SK-N-SH (cell line): ENCODE results near the gene FRS3. TPM values are rescaled to one million over a fixed set of nuclear protein-coding genes. Genes with fewer than 3 reads are reported as not detected.

Source experiments
- CTCF ChIA-PET: fragments of 300-600, 350-600 bp; formaldehyde crosslinking; extraction: SDS; loops from one replicate; lab custom pipeline; 2021; lab: Yijun Ruan, JAX
- POLR2A ChIA-PET: fragments of 350-600 bp; sonication (Branson Sonifier 250); formaldehyde crosslinking; extraction: SDS; loops from one replicate; lab custom pipeline; 2020; ENCODE audit warnings: antibody characterized with exemption, inconsistent platforms; lab: Yijun Ruan, JAX
- DNase-seq: peaks from one replicate; pipeline ENCODE4 v3.0.0; 2012
- H2AFZ ChIP-seq: fragments of 200-600 bp; sonication (generic); 2 replicates; pipeline ENCODE4 v1.8.1; 2016; ENCODE audit warnings: antibody characterized with exemption, mild to moderate bottlenecking, low read depth
- H3F3A ChIP-seq: fragments of 200-600 bp; sonication (generic); replicated peaks from 2 replicates; pipeline ENCODE3; 2016; ENCODE audit warnings: antibody characterized with exemption, mild to moderate bottlenecking; ENCODE audit not compliant: insufficient read depth
- H3K27ac ChIP-seq, 2 experiments: fragments of 200-500 bp in 1 of 2; fragments of 200-600 bp in 1 of 2; sonication (Bioruptor generic) in 1 of 2; sonication (generic), shearing (Covaris generic) in 1 of 2; 2 replicates each; pipeline versions ENCODE4 v1.5.1 to v1.6.1; 2014 to 2016; ENCODE audit warnings: low read depth in 2 of 2, inconsistent platforms in 1 of 2, low read length in 1 of 2, mild to moderate bottlenecking in 1 of 2, mixed read lengths in 1 of 2
- H3K27me3 ChIP-seq: fragments of 200-600 bp; sonication (generic), shearing (Covaris generic); 2 replicates; pipeline ENCODE4 v1.6.1; 2016; ENCODE audit warnings: mixed run types; ENCODE audit not compliant: insufficient read depth
- H3K36me3 ChIP-seq, 2 experiments: fragments of 200-500 bp in 1 of 2; fragments of 200-600 bp in 1 of 2; sonication (Bioruptor generic) in 1 of 2; sonication (generic) in 1 of 2; replicated peaks in 1 of 2; 2 replicates each; pipeline versions ENCODE3 to v1.5.1; 2014 to 2016; ENCODE audit warnings: low read length in 1 of 2, mild to moderate bottlenecking in 1 of 2; ENCODE audit not compliant: insufficient read depth in 2 of 2, control insufficient read depth in 1 of 2
- H3K4me1 ChIP-seq, 2 experiments: fragments of 200-500 bp in 1 of 2; fragments of 200-600 bp in 1 of 2; sonication (Bioruptor generic) in 1 of 2; sonication (generic), shearing (Covaris generic) in 1 of 2; 2 replicates each; pipeline versions ENCODE4 v1.5.1 to v1.6.1; 2014 to 2016; ENCODE audit warnings: low read depth in 1 of 2, low read length in 1 of 2, mixed run types in 1 of 2; ENCODE audit not compliant: insufficient read depth in 2 of 2, control insufficient read depth in 1 of 2
- H3K4me2 ChIP-seq: fragments of 200-600 bp; sonication (generic), shearing (Covaris generic); 2 replicates; pipeline ENCODE4 v1.6.1; 2017; ENCODE audit warnings: mixed run types
- H3K4me3 ChIP-seq, 2 experiments: fragments of 200-500 bp in 1 of 2; fragments of 200-600 bp in 1 of 2; sonication (Bioruptor generic) in 1 of 2; sonication (generic), shearing (Covaris generic) in 1 of 2; 2 replicates each; pipeline versions ENCODE4 v1.5.1 to v1.8.1; 2014 to 2016; ENCODE audit warnings: low read depth in 2 of 2, inconsistent platforms in 1 of 2, low read length in 1 of 2, mild to moderate bottlenecking in 1 of 2, mixed read lengths in 1 of 2, moderate library complexity in 1 of 2
- H3K79me2 ChIP-seq: fragments of 200-600 bp; sonication (generic); 2 replicates; pipeline ENCODE4 v1.8.1; 2017; ENCODE audit warnings: mild to moderate bottlenecking; ENCODE audit not compliant: insufficient read depth
- H3K9ac ChIP-seq: fragments of 200-600 bp; sonication (generic); 2 replicates; pipeline ENCODE4 v1.6.1; 2017; ENCODE audit warnings: mixed run types
- H3K9me2 ChIP-seq: fragments of 200-600 bp; sonication (generic); 2 replicates; pipeline ENCODE4 v1.6.1; 2017; ENCODE audit warnings: mixed run types
- H3K9me3 ChIP-seq: fragments of 200-600 bp; sonication (generic); 2 replicates; pipeline ENCODE4 v1.6.1; 2017; ENCODE audit warnings: mixed run types, mild to moderate bottlenecking, moderate library complexity
- H4K20me1 ChIP-seq: fragments of 200-600 bp; sonication (generic); 2 replicates; pipeline ENCODE4 v1.6.1; 2017; ENCODE audit warnings: mild to moderate bottlenecking, mixed run types; ENCODE audit not compliant: insufficient read depth
- EP300 ChIP-seq, 2 experiments: IDR thresholded peaks; 2 replicates each; pipeline versions ENCODE4 v1.4.0 to v1.6.1; 2012; ENCODE audit warnings: borderline replicate concordance in 1 of 2, low read depth in 1 of 2, low read length in 1 of 2
- FOXM1 ChIP-seq: IDR thresholded peaks from 2 replicates; pipeline ENCODE4 v1.4.0; 2012; ENCODE audit warnings: low read depth, mild to moderate bottlenecking
- GABPA ChIP-seq: IDR thresholded peaks from 2 replicates; pipeline ENCODE4 v1.4.0; 2012; ENCODE audit warnings: low read depth, mild to moderate bottlenecking
- JUND ChIP-seq: IDR thresholded peaks from 2 replicates; pipeline ENCODE4 v1.4.0; 2012
- NFIC ChIP-seq: IDR thresholded peaks from 2 replicates; pipeline ENCODE4 v1.4.0; 2012; ENCODE audit warnings: borderline replicate concordance
- NRF1 ChIP-seq: IDR thresholded peaks from 2 replicates; pipeline ENCODE4 v1.6.1; 2012; ENCODE audit warnings: low read depth, mild to moderate bottlenecking, low read length
- RCOR1 ChIP-seq: fragments of 150-350 bp; IDR thresholded peaks from 2 replicates; pipeline ENCODE4 v1.6.1; 2017; ENCODE audit warnings: antibody characterized with exemption, low read length
- SIN3A ChIP-seq: IDR thresholded peaks from 2 replicates; pipeline ENCODE4 v1.6.1; 2012; ENCODE audit warnings: low read depth, mild to moderate bottlenecking, low read length, moderate library complexity, borderline replicate concordance
- TAF1 ChIP-seq: IDR thresholded peaks from 2 replicates; pipeline ENCODE4 v1.6.1; 2012; ENCODE audit warnings: low read depth, mild to moderate bottlenecking, low read length, moderate library complexity, borderline replicate concordance
- TCF12 ChIP-seq: IDR thresholded peaks from 2 replicates; pipeline ENCODE4 v1.4.0; 2012
- YY1 ChIP-seq: IDR thresholded peaks from 2 replicates; pipeline ENCODE4 v1.4.0; 2012; ENCODE audit warnings: low read depth, mild to moderate bottlenecking
- WGBS: methylation state at CpG from one replicate; pipeline ENCODE4 v1.1.6; 2017; ENCODE audit warnings: low lambda C conversion rate; 5-methylcytosine and 5-hydroxymethylcytosine counted together
- polyA plus RNA-seq, 3 experiments: library from polyadenylated mRNA; depleted of rRNA; stranded (reverse); fragments of >200 nt; gene quantifications; 2 replicates each; pipeline ENCODE4 v1.2.3, GENCODE V29; 2012
- TF ChIP-seq, protein P1 (sequence below): fragments of 200-600 bp; sonication (generic); IDR thresholded peaks from 2 replicates; pipeline ENCODE4 v1.6.1; 2017; ENCODE audit warnings: antibody characterized with exemption, mild to moderate bottlenecking, moderate library complexity
- TF ChIP-seq, protein P2 (sequence below): fragments of 150-350 bp; IDR thresholded peaks from 2 replicates; pipeline ENCODE4 v1.6.1; 2017; ENCODE audit warnings: antibody characterized with exemption, low read length, low read depth, borderline replicate concordance
- TF ChIP-seq, protein P3 (sequence below): IDR thresholded peaks from 2 replicates; pipeline ENCODE4 v1.4.0; 2012; ENCODE audit warnings: low read depth, borderline replicate concordance

Gene FRS3
- polyA plus RNA-seq, 1 of the 3 experiments (the other 2 are of a cell fraction): 8.6 TPM

DNA sequence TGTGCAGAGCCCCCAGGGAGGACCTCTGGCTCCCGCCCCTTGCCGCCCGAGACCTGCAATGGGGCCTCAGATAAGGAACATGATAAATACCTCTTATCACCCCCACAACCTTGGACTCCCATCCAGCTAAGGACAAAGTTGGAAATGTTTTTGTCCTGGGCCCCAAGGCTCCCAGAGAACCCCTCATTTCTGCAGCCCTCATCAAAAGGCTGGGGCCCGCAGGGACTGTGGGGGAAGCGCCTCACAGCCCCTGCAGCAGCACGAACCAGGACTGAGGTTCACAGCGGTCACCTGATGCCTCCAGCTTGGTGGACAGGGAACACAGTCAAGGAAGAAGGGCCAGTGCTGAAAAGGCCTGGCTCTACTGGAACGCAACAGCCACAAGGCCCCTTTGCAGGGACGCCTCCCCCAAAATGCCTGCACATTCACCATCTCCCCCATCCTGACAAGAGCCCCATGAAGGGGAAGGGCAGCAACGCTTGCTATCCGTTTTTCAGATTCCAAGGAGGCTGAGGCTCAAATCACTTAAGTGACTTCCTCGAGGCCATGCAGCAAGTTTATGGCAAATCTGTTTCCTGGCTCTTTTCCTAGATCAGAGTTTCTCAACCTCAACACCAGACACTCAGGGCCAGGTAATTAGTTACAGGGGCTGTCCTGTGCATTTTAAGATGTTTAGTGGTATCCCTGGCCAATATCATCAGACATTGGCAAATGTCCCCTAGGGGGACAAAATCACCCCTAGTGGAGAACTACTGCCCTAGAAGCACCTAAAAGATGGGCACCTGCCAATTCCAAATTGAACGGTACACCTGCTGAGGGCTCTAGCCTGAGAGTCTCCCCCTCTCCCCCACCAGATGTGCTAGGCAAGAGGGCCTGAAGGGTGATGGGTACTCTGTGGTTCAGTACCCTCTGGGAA lies 54.9 kb downstream of the FRS3 start:
- TF ChIP-seq, protein P1, sequence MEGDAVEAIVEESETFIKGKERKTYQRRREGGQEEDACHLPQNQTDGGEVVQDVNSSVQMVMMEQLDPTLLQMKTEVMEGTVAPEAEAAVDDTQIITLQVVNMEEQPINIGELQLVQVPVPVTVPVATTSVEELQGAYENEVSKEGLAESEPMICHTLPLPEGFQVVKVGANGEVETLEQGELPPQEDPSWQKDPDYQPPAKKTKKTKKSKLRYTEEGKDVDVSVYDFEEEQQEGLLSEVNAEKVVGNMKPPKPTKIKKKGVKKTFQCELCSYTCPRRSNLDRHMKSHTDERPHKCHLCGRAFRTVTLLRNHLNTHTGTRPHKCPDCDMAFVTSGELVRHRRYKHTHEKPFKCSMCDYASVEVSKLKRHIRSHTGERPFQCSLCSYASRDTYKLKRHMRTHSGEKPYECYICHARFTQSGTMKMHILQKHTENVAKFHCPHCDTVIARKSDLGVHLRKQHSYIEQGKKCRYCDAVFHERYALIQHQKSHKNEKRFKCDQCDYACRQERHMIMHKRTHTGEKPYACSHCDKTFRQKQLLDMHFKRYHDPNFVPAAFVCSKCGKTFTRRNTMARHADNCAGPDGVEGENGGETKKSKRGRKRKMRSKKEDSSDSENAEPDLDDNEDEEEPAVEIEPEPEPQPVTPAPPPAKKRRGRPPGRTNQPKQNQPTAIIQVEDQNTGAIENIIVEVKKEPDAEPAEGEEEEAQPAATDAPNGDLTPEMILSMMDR: peak; percentile 8; the same call in 1 of the 2 replicates
- TF ChIP-seq YY1: no peak
- Histone ChIP-seq H3K4me3 (no peak overlapping the region), H3K27ac (peak overlapping the region in 1 of 2 experiments; percentile 31; a peak in 1 of 4 replicates), H3F3A (no peaks in the 10 kb centered on the region), H3K9ac (no peak overlapping the region), H3K9me3 (no peaks in the 10 kb centered on the region), H3K9me2 (no peaks in the 10 kb centered on the region), H3K27me3 (no peaks in the 10 kb centered on the region), H4K20me1 (no peaks in the 10 kb centered on the region), H3K4me1 (peaks cover 19 to 34% of the 10 kb centered on the region in 2 experiments; a peak in 3 of 4 replicates), H2AFZ (no peak overlapping the region), H3K79me2 (peaks cover 45% of the 10 kb centered on the region), H3K4me2 (no peak overlapping the region), H3K36me3 (no peaks in the 10 kb centered on the region)
- no peak for DNase-seq
- POLR2A ChIA-PET: no interaction called here
- WGBS: 90% methylated on average over 10 of the region's 13 CpGs
- CTCF ChIA-PET: interaction anchor here (0.6 to 2.1 kb wide), 3 partner anchors 8 to 42 kb away, joined by 3 to 8 read pairs (median 7); no protein-coding TSS in a partner anchor

DNA sequence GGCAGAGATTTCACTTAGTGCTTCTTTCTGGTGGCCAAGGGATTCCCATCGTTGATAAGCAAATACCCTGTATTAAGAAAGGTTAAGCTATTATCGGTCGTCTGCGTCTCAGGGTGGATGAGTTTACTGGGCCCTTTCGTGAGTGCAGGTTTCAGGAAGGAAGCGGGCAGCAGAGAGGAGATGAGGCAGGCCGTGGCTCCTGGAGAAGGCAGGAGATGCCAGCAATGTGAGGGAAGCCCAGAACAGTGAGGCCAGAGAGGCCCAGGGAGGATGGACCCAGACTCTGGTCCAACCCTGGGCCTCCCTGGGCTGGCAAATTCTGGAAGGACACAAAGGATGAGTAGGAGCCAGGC lies 55.5 kb downstream of the FRS3 start:
- Histone ChIP-seq H3K36me3 (no peaks in the 10 kb centered on the region), H3K27me3 (no peaks in the 10 kb centered on the region), H4K20me1 (no peaks in the 10 kb centered on the region), H3K79me2 (peaks cover 39% of the 10 kb centered on the region), H3F3A (no peaks in the 10 kb centered on the region), H3K9me3 (no peaks in the 10 kb centered on the region), H2AFZ (no peak overlapping the region), H3K4me2 (no peak overlapping the region), H3K9me2 (no peaks in the 10 kb centered on the region), H3K27ac (peak overlapping the region in 1 of 2 experiments; percentile 51; a peak in 2 of 4 replicates), H3K4me3 (no peak overlapping the region), H3K9ac (no peak overlapping the region), H3K4me1 (peaks cover 14 to 28% of the 10 kb centered on the region in 2 experiments; a peak in 2 of 4 replicates)
- no peak for DNase-seq
- CTCF ChIA-PET: interaction anchor here (0.6 to 2.1 kb wide), 2 partner anchors 18 to 41 kb away, joined by 3 to 8 read pairs; no protein-coding TSS in a partner anchor
- WGBS: 97% methylated on average over 7 of the region's 7 CpGs
- POLR2A ChIA-PET: no interaction called here
- TF ChIP-seq NRF1 (no peak), GABPA (no peak)
- TF ChIP-seq, all 33 proteins: peak for 0

DNA sequence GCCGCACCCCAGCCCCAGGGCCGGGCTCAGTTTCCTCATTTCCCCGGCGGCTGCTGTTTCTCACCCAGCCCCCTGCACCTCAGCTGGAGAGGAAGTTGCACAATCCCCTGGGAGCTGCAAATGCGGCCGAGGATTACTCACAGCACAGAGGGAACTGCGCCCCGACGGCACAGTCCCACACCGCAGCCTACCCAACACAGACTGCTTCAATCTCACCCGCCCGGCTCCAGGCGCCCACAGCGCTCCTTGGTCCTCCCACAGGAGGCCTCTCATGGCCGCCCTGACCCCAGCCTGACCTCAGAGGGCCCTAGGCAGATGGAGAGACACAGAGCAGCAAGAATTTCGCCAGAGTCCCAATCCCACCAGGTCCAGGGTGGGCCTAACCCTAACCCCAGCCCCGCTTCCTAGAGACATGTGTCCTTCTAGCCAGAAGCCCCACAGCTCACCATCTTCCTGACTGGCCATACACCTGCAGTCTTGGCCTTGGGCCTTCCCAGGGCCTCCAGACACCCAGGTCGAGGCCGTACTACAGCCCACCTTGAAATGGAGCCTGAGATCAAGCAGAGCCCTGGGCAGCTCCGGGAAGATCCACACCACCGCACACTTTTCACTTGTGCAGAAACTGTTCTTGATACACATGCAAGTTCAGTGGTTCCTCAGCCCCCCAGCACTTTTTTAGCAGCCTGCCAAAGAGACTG lies 56.0 kb downstream of the FRS3 start:
- ChIA-PET CTCF (interaction anchor here (0.9 to 2.1 kb wide), 4 partner anchors 18 to 94 kb away, joined by 3 to 15 read pairs (median 6); no protein-coding TSS in a partner anchor), POLR2A (no interaction called here)
- TF ChIP-seq JUND: no peak; the same call in 1 of the 2 replicates
- peak in 1 of 2 experiments; percentile 24; a peak in 1 of 4 replicates for TF ChIP-seq EP300 (IDR thresholded peaks at IDR 0.05; ENCODE audit: borderline replicate concordance in 1 of 2, low read depth in 1 of 2, low read length in 1 of 2)
- TF ChIP-seq TCF12: peak; percentile 52
- no peak for TF ChIP-seq NRF1
- TF ChIP-seq NFIC: peak; percentile 6; the same call in 1 of the 2 replicates
- TF ChIP-seq, protein P2, sequence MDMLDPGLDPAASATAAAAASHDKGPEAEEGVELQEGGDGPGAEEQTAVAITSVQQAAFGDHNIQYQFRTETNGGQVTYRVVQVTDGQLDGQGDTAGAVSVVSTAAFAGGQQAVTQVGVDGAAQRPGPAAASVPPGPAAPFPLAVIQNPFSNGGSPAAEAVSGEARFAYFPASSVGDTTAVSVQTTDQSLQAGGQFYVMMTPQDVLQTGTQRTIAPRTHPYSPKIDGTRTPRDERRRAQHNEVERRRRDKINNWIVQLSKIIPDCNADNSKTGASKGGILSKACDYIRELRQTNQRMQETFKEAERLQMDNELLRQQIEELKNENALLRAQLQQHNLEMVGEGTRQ: no peak
- TF ChIP-seq, protein P3, sequence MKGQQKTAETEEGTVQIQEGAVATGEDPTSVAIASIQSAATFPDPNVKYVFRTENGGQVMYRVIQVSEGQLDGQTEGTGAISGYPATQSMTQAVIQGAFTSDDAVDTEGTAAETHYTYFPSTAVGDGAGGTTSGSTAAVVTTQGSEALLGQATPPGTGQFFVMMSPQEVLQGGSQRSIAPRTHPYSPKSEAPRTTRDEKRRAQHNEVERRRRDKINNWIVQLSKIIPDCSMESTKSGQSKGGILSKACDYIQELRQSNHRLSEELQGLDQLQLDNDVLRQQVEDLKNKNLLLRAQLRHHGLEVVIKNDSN: no peak
- TF ChIP-seq SIN3A: no peak
- no peak for TF ChIP-seq FOXM1
- TF ChIP-seq RCOR1: no peak
- TF ChIP-seq YY1: no peak
- no peak for TF ChIP-seq TAF1

More for the DNA sequence above, 56.0 kb downstream of the FRS3 start:
- Histone ChIP-seq H3K9me3 (no peaks in the 10 kb centered on the region), H2AFZ (no peak overlapping the region), H3K9me2 (no peaks in the 10 kb centered on the region), H3K4me1 (peaks cover 14 to 25% of the 10 kb centered on the region in 2 experiments; a peak in 2 of 4 replicates), H3K27me3 (no peaks in the 10 kb centered on the region), H3F3A (no peaks in the 10 kb centered on the region), H3K4me3 (no peak overlapping the region), H3K4me2 (peak overlapping the region; percentile 59), H3K9ac (no peak overlapping the region), H3K27ac (peak overlapping the region in 1 of 2 experiments; percentile 51; a peak in 2 of 4 replicates), H3K36me3 (no peaks in the 10 kb centered on the region), H3K79me2 (peaks cover 34% of the 10 kb centered on the region), H4K20me1 (no peaks in the 10 kb centered on the region)
- DNase-seq: no peak
- WGBS: 58% methylated on average over 17 of the region's 21 CpGs
